HG02642 (cell line): Measurements from ENCODE around the gene INHBE.
"Not testable (repeated sequence)": the region's sequence is repeated elsewhere in the genome, so short reads cannot be mapped to it uniquely, and the experiment has no call there.

Experiments used
- ATAC-seq: cut with Tn5 transposase; IDR thresholded peaks from one replicate; pipeline ENCODE4 v1.9.1; 2021; ENCODE audit warnings: mild to moderate bottlenecking; ENCODE audit not compliant: unreplicated experiment, poor library complexity

The INHBE gene

GRCh38 chr12:57439762-57440266 lies 15.3 kb upstream of the INHBE start:
- no peak for ATAC-seq

DNA sequence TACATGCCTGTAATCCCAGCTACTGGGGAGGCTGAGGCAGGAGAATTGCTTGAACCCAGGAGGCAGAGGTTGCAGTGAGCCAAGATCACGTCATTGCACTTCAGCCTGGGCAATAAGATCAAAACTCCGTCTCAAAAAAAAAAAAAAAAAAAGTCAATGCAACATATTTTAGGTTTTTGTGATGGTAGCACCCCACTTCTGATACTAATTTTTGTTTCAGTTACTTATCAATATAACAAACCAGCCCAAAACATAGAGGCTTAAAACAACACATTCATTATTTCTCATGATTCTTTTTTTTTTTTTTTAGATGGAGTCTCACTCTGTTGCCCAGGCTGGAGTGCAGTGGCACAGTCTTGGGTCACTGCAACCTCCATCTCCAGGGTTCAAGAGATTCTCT lies 13.7 kb upstream of the INHBE start:
- not testable (repeated sequence) for ATAC-seq

GRCh38 chr12:57441846-57442427 lies 13.2 kb upstream of the INHBE start:
- ATAC-seq: no peak

- not testable (repeated sequence) for ATAC-seq
These were observed 10.8 kb upstream of the INHBE start for GRCh38 chr12:57444337-57444736.

- no peak for ATAC-seq
These were observed 10.4 kb upstream of the INHBE start for GRCh38 chr12:57444744-57445143.

DNA sequence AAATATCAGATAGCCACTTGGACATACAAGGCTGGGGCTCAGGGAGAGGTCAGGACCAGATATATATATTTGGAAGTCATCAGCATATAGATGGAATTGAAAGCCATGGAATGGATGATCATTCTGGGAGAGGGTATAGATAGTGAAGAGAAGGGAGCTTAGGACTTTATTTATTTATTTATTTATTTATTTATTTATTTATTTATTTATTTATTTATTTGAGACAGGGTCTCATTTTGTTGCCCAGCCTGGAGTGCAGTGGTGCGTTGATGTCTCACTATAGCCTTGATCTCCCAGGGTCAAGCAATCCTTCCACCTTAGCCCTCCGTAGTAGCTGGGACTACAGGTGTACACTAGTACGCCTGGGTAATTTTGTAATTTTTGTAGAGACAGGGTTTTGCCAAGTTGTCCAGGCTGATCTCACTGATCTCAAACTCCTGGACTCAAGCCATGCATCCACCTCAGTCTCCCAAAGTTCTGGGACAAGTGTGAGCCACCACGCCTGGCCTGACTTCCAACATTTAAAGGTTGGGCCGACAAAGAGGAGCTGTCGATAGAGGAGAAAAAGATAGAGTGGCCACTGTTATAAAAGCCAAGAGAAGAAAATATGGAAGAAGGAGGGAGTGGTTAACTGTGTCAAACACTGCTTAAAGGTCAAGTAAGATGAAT lies 8.7 kb upstream of the INHBE start:
- no peak for ATAC-seq

- ATAC-seq: no peak
These were observed 6.4 kb upstream of the INHBE start for GRCh38 chr12:57448669-57449068.

- no peak for ATAC-seq
These were observed 5.7 kb upstream of the INHBE start for GRCh38 chr12:57449375-57449774.

DNA sequence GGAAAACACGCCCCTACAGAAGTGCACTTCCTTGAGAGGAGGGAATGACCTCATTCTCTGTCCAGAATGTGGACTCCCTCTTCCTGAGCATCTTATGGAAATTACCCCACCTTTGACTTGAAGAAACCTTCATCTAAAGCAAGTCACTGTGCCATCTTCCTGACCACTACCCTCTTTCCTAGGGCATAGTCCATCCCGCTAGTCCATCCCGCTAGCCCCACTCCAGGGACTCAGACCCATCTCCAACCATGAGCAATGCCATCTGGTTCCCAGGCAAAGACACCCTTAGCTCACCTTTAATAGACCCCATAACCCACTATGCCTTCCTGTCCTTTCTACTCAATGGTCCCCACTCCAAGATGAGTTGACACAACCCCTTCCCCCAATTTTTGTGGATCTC lies 5.0 kb upstream of the INHBE start:
- ATAC-seq: no peak

DNA sequence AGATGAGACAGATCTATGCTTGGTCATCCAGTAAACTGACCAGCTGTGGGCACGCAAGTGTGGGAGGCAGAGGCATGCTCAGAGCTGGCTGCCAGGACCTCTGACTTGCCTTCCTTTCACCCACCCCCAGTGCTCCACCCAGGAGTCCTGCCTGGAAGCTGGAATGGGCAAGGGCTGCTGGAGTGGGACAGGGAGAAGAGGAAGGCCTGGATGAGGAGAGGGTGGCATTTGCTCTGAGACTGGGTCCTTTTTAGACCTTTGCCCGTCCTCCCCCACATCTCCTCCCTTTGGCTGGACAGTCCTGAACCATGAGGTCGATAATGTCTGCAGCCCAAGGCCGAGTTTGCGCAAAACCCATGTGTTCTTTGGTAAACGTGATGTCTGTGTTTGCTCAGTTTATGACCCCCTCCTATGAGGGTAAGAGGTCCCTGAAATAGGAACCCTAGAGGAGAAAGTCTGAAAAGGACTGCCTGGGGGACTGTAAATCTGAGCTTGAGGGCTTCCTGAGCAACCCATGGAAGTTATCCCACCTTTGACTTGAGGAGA lies 3.8 kb upstream of the INHBE start:
- no peak for ATAC-seq

DNA sequence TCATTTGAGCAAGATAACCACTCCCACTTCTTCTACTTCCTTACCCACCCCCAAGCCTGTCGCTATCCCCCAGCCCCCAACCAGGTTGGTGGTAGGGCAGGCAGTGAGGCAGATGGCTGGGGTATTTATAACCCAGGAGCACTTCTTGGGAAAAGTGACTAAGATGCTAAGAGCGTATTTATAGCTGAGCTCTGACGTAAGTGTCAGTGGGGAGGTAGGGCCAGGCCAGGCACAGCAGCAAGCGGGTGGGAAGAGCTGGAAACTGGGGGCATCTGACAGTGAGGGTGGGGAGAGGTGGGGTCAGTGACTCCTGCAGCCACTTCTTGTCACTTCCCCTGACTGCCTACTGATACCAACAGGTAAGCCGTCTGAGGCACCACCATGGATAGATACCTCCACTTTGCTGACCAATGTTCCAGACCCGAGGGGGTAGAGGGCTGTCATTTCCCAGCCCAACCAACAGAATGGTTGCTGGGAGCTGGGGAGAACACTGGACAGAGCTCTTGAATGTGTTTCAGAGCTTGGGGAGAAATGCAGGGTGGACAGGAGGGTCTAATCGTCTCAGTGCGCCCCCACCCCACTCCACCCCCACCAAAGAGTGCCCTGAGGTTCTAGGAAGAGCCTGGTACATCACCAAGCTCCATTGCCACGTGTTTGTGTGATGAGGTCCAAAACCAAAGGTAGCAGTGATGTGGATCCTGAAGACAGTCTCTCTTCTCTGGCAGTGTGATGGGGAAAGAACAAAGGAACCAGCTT lies 2.7 kb upstream of the INHBE start:
- ATAC-seq: no peak

- peak; percentile 47 for ATAC-seq
These were observed 2.1 kb upstream of the INHBE start for GRCh38 chr12:57452937-57453509.

GRCh38 chr12:57454213-57454565 lies 918 bp upstream of the INHBE start:
- ATAC-seq: no peak

GRCh38 chr12:57455374-57456144 lies 452 bp downstream of the INHBE start:
- ATAC-seq: no peak

DNA sequence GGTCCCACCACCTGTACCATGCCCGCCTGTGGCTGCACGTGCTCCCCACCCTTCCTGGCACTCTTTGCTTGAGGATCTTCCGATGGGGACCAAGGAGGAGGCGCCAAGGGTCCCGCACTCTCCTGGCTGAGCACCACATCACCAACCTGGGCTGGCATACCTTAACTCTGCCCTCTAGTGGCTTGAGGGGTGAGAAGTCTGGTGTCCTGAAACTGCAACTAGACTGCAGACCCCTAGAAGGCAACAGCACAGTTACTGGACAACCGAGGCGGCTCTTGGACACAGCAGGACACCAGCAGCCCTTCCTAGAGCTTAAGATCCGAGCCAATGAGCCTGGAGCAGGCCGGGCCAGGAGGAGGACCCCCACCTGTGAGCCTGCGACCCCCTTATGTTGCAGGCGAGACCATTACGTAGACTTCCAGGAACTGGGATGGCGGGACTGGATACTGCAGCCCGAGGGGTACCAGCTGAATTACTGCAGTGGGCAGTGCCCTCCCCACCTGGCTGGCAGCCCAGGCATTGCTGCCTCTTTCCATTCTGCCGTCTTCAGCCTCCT lies 1.1 kb downstream of the INHBE start:
- ATAC-seq: peak; percentile 28

GRCh38 chr12:57456737-57457490 lies 1.8 kb downstream of the INHBE start:
- ATAC-seq: no peak

- ATAC-seq: no peak
These were observed 3.6 kb downstream of the INHBE start for GRCh38 chr12:57458665-57459054.

GRCh38 chr12:57459055-57459749 lies 4.1 kb downstream of the INHBE start:
- ATAC-seq: peak; percentile 64
